ENCODE data around the gene GON4L. TPM values are rescaled to one million over a fixed set of nuclear protein-coding genes. Genes with fewer than 3 reads are reported as not detected.

The GON4L gene
- total and polyA plus RNA-seq, 2 donors from 2014 or later, result 14.2 to 62.1 TPM

Other genes with a start within 250 kb of the GON4L start
- 54.0 TPM for gene MSTO1, start 247.0 kb downstream of the GON4L start, total RNA-seq
- gene MSTO1, start 247.0 kb downstream of the GON4L start, polyA plus RNA-seq (ENCODE audit: insufficient read depth, low read depth, low replicate concordance), result 25.3 TPM
- gene YY1AP1, start 168.4 kb downstream of the GON4L start, total RNA-seq, result 67.1 TPM
- 33.4 TPM for gene YY1AP1, start 168.4 kb downstream of the GON4L start, polyA plus RNA-seq (ENCODE audit: insufficient read depth, low read depth, low replicate concordance)
- 85.2 TPM for gene DAP3, start 168.1 kb downstream of the GON4L start, total RNA-seq
- gene DAP3, start 168.1 kb downstream of the GON4L start, polyA plus RNA-seq (ENCODE audit: insufficient read depth, low read depth, low replicate concordance), result 92.2 TPM
- 16.8 TPM for gene SYT11, start 2.4 kb upstream of the GON4L start, total RNA-seq
- 8.4 TPM for gene SYT11, start 2.4 kb upstream of the GON4L start, polyA plus RNA-seq (ENCODE audit: insufficient read depth, low read depth, low replicate concordance)
- 40.8 TPM for gene RIT1, start 54.1 kb upstream of the GON4L start, total RNA-seq
- 33.2 TPM for gene RIT1, start 54.1 kb upstream of the GON4L start, polyA plus RNA-seq (ENCODE audit: insufficient read depth, low read depth, low replicate concordance)
- 57.4 TPM for gene KHDC4, start 77.2 kb upstream of the GON4L start, total RNA-seq
- gene KHDC4, start 77.2 kb upstream of the GON4L start, polyA plus RNA-seq (ENCODE audit: insufficient read depth, low read depth, low replicate concordance), result 19.8 TPM
- gene RXFP4, start 84.4 kb upstream of the GON4L start, total RNA-seq, result not detected
- gene RXFP4, start 84.4 kb upstream of the GON4L start, polyA plus RNA-seq (ENCODE audit: insufficient read depth, low read depth, low replicate concordance), result 0.32 TPM
- gene ARHGEF2, start 121.3 kb upstream of the GON4L start, total RNA-seq, result 99.6 TPM
- 32.3 TPM for gene ARHGEF2, start 121.3 kb upstream of the GON4L start, polyA plus RNA-seq (ENCODE audit: insufficient read depth, low read depth, low replicate concordance)
- 175 TPM for gene SSR2, start 163.7 kb upstream of the GON4L start, total RNA-seq
- gene SSR2, start 163.7 kb upstream of the GON4L start, polyA plus RNA-seq (ENCODE audit: insufficient read depth, low read depth, low replicate concordance), result 300 TPM
- gene UBQLN4, start 196.6 kb upstream of the GON4L start, total RNA-seq, result 24.5 TPM
- 24.6 TPM for gene UBQLN4, start 196.6 kb upstream of the GON4L start, polyA plus RNA-seq (ENCODE audit: insufficient read depth, low read depth, low replicate concordance)
- gene LAMTOR2, start 197.6 kb upstream of the GON4L start, total RNA-seq, result 50.8 TPM
- 200 TPM for gene LAMTOR2, start 197.6 kb upstream of the GON4L start, polyA plus RNA-seq (ENCODE audit: insufficient read depth, low read depth, low replicate concordance)
- 51.4 TPM for gene RAB25, start 203.9 kb upstream of the GON4L start, total RNA-seq
- 73.0 TPM for gene RAB25, start 203.9 kb upstream of the GON4L start, polyA plus RNA-seq (ENCODE audit: insufficient read depth, low read depth, low replicate concordance)
- 1.7 TPM for gene MEX3A, start 225.3 kb upstream of the GON4L start, total RNA-seq
- gene MEX3A, start 225.3 kb upstream of the GON4L start, polyA plus RNA-seq (ENCODE audit: insufficient read depth, low read depth, low replicate concordance), result 1.0 TPM

Measured in kidney (tissue), 2 donors.